IMR-90 (cell line): Measurements from ENCODE around the gene USP9X. TPM values are rescaled to one million over a fixed set of nuclear protein-coding genes. Genes with fewer than 3 reads are reported as not detected.

Experiments
- ATAC-seq: fragments of 200-7000 bp; cut with Tn5 transposase; 2 replicates; pipeline ENCODE4 v1.9.1; 2020; ENCODE audit warnings: low read depth, mild to moderate bottlenecking, moderate library complexity
- BruUV-seq: library from RNA; stranded (reverse); fragments of 400-500 nt; replicated peaks from 2 replicates; lab custom pipeline; 2021; lab: Mats Ljungman, UMichigan
- CTCF ChIA-PET: fragments of 300-600 bp; formaldehyde crosslinking; extraction: SDS; loops from one replicate; lab custom pipeline; 2021; ENCODE audit warnings: antibody characterized with exemption; lab: Yijun Ruan, JAX
- POLR2A ChIA-PET: fragments of 300-600 bp; sonication (Branson Sonifier 250); formaldehyde crosslinking; loops from one replicate; lab custom pipeline; 2022; ENCODE audit warnings: antibody characterized with exemption; ENCODE audit not compliant: unreplicated experiment; lab: Charles Lee
- DNase-seq: peaks from one replicate; pipeline ENCODE4 v3.0.0; 2013
- H2AFZ ChIP-seq: replicated peaks from 2 replicates; pipeline ENCODE3; 2013; ENCODE audit warnings: low read length, mild to moderate bottlenecking; ENCODE audit not compliant: poor library complexity
- H2AK5ac ChIP-seq: 2 replicates; pipeline ENCODE4 v1.6.1; 2013; ENCODE audit warnings: low read depth, low read length, inconsistent platforms
- H2AK9ac ChIP-seq: replicated peaks from 2 replicates; pipeline ENCODE3; 2013; ENCODE audit warnings: mild to moderate bottlenecking, low read depth, low read length, moderate library complexity; ENCODE audit not compliant: poor library complexity
- H2BK120ac ChIP-seq: 2 replicates; pipeline ENCODE4 v1.6.1; 2013; ENCODE audit warnings: low read depth, low read length, inconsistent platforms
- H2BK15ac ChIP-seq: 3 replicates; pipeline ENCODE4 v1.6.1; 2013; ENCODE audit warnings: low read depth, low read length, inconsistent platforms
- H2BK20ac ChIP-seq: 2 replicates; pipeline ENCODE4 v1.6.1; 2013; ENCODE audit warnings: low read depth, mild to moderate bottlenecking, inconsistent platforms, low read length, moderate library complexity
- H2BK5ac ChIP-seq: 2 replicates; pipeline ENCODE4 v1.6.1; 2013; ENCODE audit warnings: mild to moderate bottlenecking, low read depth, low read length, inconsistent platforms; ENCODE audit not compliant: poor library complexity, severe bottlenecking
- H3K14ac ChIP-seq: replicated peaks from 2 replicates; pipeline ENCODE4 v1.6.1; 2013; ENCODE audit warnings: low read depth, low read length, inconsistent platforms
- H3K18ac ChIP-seq: 2 replicates; pipeline ENCODE4 v1.6.1; 2013; ENCODE audit warnings: low read depth, low read length, control low read depth
- H3K23ac ChIP-seq: 2 replicates; pipeline ENCODE4 v1.6.1; 2013; ENCODE audit warnings: low read depth, low read length, inconsistent platforms
- H3K27ac ChIP-seq: 2 replicates; pipeline ENCODE4 v1.5.1; 2013; ENCODE audit warnings: mild to moderate bottlenecking, control low read depth, low read length; ENCODE audit not compliant: insufficient read depth
- H3K27me3 ChIP-seq: 2 replicates; pipeline ENCODE4 v1.6.1; 2013; ENCODE audit warnings: low read length; ENCODE audit not compliant: control insufficient read depth, insufficient read depth
- H3K36me3 ChIP-seq: 2 replicates; pipeline ENCODE4 v1.6.1; 2013; ENCODE audit warnings: low read length, mixed read lengths; ENCODE audit not compliant: control insufficient read depth, insufficient read depth
- H3K4ac ChIP-seq: 2 replicates; pipeline ENCODE4 v1.6.1; 2013; ENCODE audit warnings: low read depth, low read length, inconsistent platforms
- H3K4me1 ChIP-seq: 2 replicates; pipeline ENCODE4 v1.6.1; 2013; ENCODE audit warnings: low read length, mixed read lengths; ENCODE audit not compliant: control insufficient read depth, insufficient read depth
- H3K4me2 ChIP-seq: 2 replicates; pipeline ENCODE4 v1.6.1; 2013; ENCODE audit warnings: low read depth, mild to moderate bottlenecking, control low read depth, low read length, moderate library complexity
- H3K4me3 ChIP-seq: 2 replicates; pipeline ENCODE4 v1.5.1; 2013; ENCODE audit warnings: low read depth, mild to moderate bottlenecking, control low read depth, low read length, moderate library complexity; ENCODE audit not compliant: insufficient read depth
- H3K56ac ChIP-seq: 2 replicates; pipeline ENCODE4 v1.6.1; 2013; ENCODE audit warnings: low read length, inconsistent platforms; ENCODE audit not compliant: insufficient read depth; ENCODE audit errors: extremely low read depth
- H3K79me1 ChIP-seq, 2 experiments: 2 replicates each; pipeline ENCODE4 v1.6.1; 2013; ENCODE audit warnings: low read length in 2 of 2, inconsistent platforms in 1 of 2, low read depth in 1 of 2
- H3K9ac ChIP-seq: 2 replicates; pipeline ENCODE4 v1.6.1; 2013; ENCODE audit warnings: low read depth, low read length, control low read depth
- H3K9me1 ChIP-seq: 2 replicates; pipeline ENCODE4 v1.6.1; 2013; ENCODE audit warnings: low read length, inconsistent platforms; ENCODE audit not compliant: insufficient read depth
- H3K9me3 ChIP-seq: 2 replicates; pipeline ENCODE4 v1.6.1; 2013; ENCODE audit warnings: low read length; ENCODE audit not compliant: control insufficient read depth, insufficient read depth
- H4K20me1 ChIP-seq: 2 replicates; pipeline ENCODE4 v1.6.1; 2013; ENCODE audit warnings: low read length, inconsistent platforms; ENCODE audit not compliant: insufficient read depth
- H4K5ac ChIP-seq: 2 replicates; pipeline ENCODE4 v1.6.1; 2013; ENCODE audit warnings: mild to moderate bottlenecking, low read depth, low read length, control low read depth
- H4K8ac ChIP-seq, 2 experiments: 2 replicates each; pipeline ENCODE4 v1.6.1; 2013; ENCODE audit warnings: low read depth in 2 of 2, low read length in 2 of 2, control low read depth in 1 of 2, inconsistent platforms in 1 of 2
- H4K91ac ChIP-seq: 2 replicates; pipeline ENCODE4 v1.6.1; 2013; ENCODE audit warnings: low read depth, low read length, inconsistent platforms; ENCODE audit not compliant: insufficient read depth
- CHD1 ChIP-seq: IDR thresholded peaks from 2 replicates; pipeline ENCODE4 v1.6.1; 2012; ENCODE audit warnings: low read depth, low read length, improper control_type of control experiment
- MAFK ChIP-seq: IDR thresholded peaks from 2 replicates; pipeline ENCODE4 v1.6.1; 2012; ENCODE audit warnings: low read depth, low read length, improper control_type of control experiment
- RAD21 ChIP-seq: IDR thresholded peaks from 2 replicates; pipeline ENCODE4 v1.6.1; 2012; ENCODE audit warnings: low read length, improper control_type of control experiment
- RFX5 ChIP-seq: IDR thresholded peaks from 2 replicates; pipeline ENCODE4 v1.8.0; 2012; ENCODE audit warnings: low read depth, mild to moderate bottlenecking, low read length, moderate library complexity
- SMC3 ChIP-seq: fragments of 150-350 bp; IDR thresholded peaks from 2 replicates; pipeline ENCODE4 v1.6.1; 2016; ENCODE audit warnings: low read depth, mild to moderate bottlenecking, antibody characterized with exemption, low read length, moderate library complexity
- WGBS, 2 experiments: methylation state at CpG; one replicate each; pipeline versions ENCODE4 v1.1.5 to v1.1.7; 2013; ENCODE audit warnings: missing lambda C conversion rate in 2 of 2; ENCODE audit not compliant: insufficient read length in 1 of 2; ENCODE audit errors: extremely low coverage in 2 of 2; 5-methylcytosine and 5-hydroxymethylcytosine counted together
- dilution Hi-C: fragments of 300-500 bp; cut with HindIII; formaldehyde crosslinking; loops from one replicate; pipeline ENCODE4 v1.14.3; 2018; ENCODE audit warnings: low sequenced_read_pairs; ENCODE audit not compliant: unreplicated experiment
- in situ Hi-C: fragments of 300-500 bp; cut with MboI; formaldehyde crosslinking; loops from 3 replicates; pipeline ENCODE4 v1.14.3; 2019; ENCODE audit warnings: low sequenced_read_pairs, inconsistent platforms, mixed read lengths
- intact Hi-C: fragments of 100-400 bp; cut with micrococcal nuclease; formaldehyde crosslinking; loops from 2 replicates; pipeline ENCODE4 v1.10.0; 2022
- polyA plus RNA-seq, 3 experiments: library from polyadenylated mRNA; depleted of rRNA; stranded (reverse); fragments of >200 nt; gene quantifications; 2 replicates each; pipeline ENCODE4 v1.2.3, GENCODE V29; 2012; ENCODE audit warnings: low replicate concordance in 1 of 3
- total RNA-seq: library from RNA; depleted of rRNA; stranded (reverse); fragments of >200 nt; gene quantifications from 2 replicates; pipeline ENCODE4 v1.2.3, GENCODE V29; 2012
- TF ChIP-seq, protein P1 (sequence below): conservative IDR thresholded peaks from 2 replicates; pipeline ENCODE4 v1.5.1; 2012; ENCODE audit warnings: mild to moderate bottlenecking, low read depth, low read length, improper control_type of control experiment

The USP9X gene
- total and polyA plus RNA-seq, 2 of the 4 experiments (the other 2 are of a cell fraction), result 17.5 to 104 TPM

DNA sequence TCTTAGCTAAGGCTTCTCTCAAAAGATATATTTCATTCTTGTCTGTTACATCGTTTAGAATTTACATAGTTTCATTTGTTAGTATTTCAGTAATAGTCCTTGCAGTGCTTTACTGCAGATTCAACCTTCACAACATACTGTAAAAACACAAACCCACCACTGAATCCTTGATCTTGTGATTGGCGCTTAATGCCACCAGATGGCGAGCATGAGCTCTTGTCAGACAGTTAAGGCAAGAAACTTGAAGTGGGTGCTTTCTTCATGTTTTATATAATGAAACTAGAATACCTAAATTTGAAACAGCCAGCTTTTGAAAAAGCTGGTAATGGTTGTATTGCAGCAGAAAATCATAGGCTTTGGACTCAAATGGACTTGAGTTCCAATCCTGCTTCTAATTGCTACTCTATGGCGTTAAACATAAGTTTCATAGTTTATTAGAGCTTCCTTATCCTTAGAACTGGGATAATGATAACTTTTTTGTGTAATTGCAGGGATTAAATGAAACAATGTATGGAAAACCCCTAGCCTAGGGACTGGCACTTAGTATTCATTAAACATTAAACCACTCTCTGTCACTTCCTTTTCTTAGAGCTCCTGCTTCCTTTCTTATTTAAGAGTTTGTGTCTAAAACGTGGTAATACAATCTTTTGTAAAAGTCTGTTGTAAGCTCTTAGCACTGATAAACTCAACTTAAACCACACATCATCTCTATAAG is 95.1 kb downstream of the USP9X start:
- Histone ChIP-seq H3K14ac (no peak overlapping the region), H3K36me3 (peaks cover 5% of the 10 kb centered on the region), H2AK5ac (no peak overlapping the region), H2BK15ac (no peak overlapping the region), H3K4me1 (no peaks in the 10 kb centered on the region), H3K9ac (no peak overlapping the region), H3K23ac (no peak overlapping the region), H2BK120ac (no peak overlapping the region), H3K79me1 (peaks cover 3 to 4% of the 10 kb centered on the region in 2 experiments; a peak in 3 of 4 replicates), H2BK5ac (no peak overlapping the region), H2BK20ac (no peak overlapping the region), H2AK9ac (no peak overlapping the region), H2AFZ (no peak overlapping the region), H3K9me3 (no peaks in the 10 kb centered on the region), H3K4me3 (no peak overlapping the region), H4K20me1 (peaks cover 10% of the 10 kb centered on the region; the same call in 1 of the 2 replicates), H4K5ac (no peak overlapping the region), H3K4me2 (no peak overlapping the region), H3K56ac (no peak overlapping the region), H4K91ac (no peak overlapping the region), H3K27ac (no peak overlapping the region), H3K4ac (no peak overlapping the region), H3K18ac (no peak overlapping the region), H3K9me1 (no peaks in the 10 kb centered on the region), H4K8ac (no peak overlapping the region), H3K27me3 (no peaks in the 10 kb centered on the region)
- POLR2A ChIA-PET, result no interaction called here
- no CpG with 5 or more reads among the region's 5 CpGs for WGBS, 2 experiments
- TF ChIP-seq CHD1 (no peak), RAD21 (peak; percentile 50), MAFK (no peak), RFX5 (no peak), SMC3 (peak; percentile 63)
- TF ChIP-seq, protein P1, sequence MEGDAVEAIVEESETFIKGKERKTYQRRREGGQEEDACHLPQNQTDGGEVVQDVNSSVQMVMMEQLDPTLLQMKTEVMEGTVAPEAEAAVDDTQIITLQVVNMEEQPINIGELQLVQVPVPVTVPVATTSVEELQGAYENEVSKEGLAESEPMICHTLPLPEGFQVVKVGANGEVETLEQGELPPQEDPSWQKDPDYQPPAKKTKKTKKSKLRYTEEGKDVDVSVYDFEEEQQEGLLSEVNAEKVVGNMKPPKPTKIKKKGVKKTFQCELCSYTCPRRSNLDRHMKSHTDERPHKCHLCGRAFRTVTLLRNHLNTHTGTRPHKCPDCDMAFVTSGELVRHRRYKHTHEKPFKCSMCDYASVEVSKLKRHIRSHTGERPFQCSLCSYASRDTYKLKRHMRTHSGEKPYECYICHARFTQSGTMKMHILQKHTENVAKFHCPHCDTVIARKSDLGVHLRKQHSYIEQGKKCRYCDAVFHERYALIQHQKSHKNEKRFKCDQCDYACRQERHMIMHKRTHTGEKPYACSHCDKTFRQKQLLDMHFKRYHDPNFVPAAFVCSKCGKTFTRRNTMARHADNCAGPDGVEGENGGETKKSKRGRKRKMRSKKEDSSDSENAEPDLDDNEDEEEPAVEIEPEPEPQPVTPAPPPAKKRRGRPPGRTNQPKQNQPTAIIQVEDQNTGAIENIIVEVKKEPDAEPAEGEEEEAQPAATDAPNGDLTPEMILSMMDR, result peak; percentile 73
- DNase-seq (peak; percentile 77), ATAC-seq (peak; percentile 94)
- intact Hi-C loops, result loop anchor here (1.0 kb wide), 1 partner anchor 73 kb away; no protein-coding TSS in a partner anchor
- CTCF ChIA-PET, result interaction anchor here (0.5 to 2.5 kb wide), 13 partner anchors 8 to 625 kb away, joined by 3 to 13 read pairs (median 5); no protein-coding TSS in a partner anchor
- dilution Hi-C loops, result no loop called here
- no TSS peak for BruUV-seq
- in situ Hi-C loops, result no loop called here
